PC-3 (cell line): ENCODE data around the gene GALR2.

Experiments used
- CTCF ChIP-seq: fragments of 300-600 bp; sonication (generic); conservative IDR thresholded peaks from 2 replicates; pipeline ENCODE4 v1.5.1; 2017; ENCODE audit warnings: antibody characterized with exemption, low read depth, mild to moderate bottlenecking, low read length
- EZH2 ChIP-seq: fragments of 300-600 bp; sonication (generic); IDR thresholded peaks from one replicate; pipeline ENCODE4 v1.6.1; 2017; ENCODE audit warnings: antibody characterized with exemption, mild to moderate bottlenecking, low read length; ENCODE audit not compliant: unreplicated experiment
- EZH2phosphoT487 ChIP-seq: fragments of 300-600 bp; sonication (generic); IDR thresholded peaks from 2 replicates; pipeline ENCODE4 v1.6.1; 2018; ENCODE audit warnings: mild to moderate bottlenecking, antibody characterized with exemption, low read length, borderline replicate concordance

GRCh38 chr17:76125922-76126321, 51.3 kb downstream of the GALR2 start:
- TF ChIP-seq EZH2 (no peak), CTCF (no peak), EZH2phosphoT487 (no peak)
